Effector CD4-positive, alpha-beta T cell (primary cell): ENCODE measurements around the gene PARD3B. TPM values are rescaled to one million over a fixed set of nuclear protein-coding genes. Genes with fewer than 3 reads are reported as not detected.

Experiments
- DNase-seq: peaks from one replicate; pipeline ENCODE4 v3.0.0-alpha.2; 2020
- total RNA-seq: gene quantifications from one replicate; lab custom pipeline; 2026; lab: John Stamatoyannopoulos, UW

PARD3B gene
- total RNA-seq, result not detected

GRCh38 chr2:204544961-204545860 is at the start of gene PARD3B:
PARD3B (plus strand) TSS chr2:204545475; CDS start chr2:204546000, 525 bp downstream.
- no peak for DNase-seq

DNA sequence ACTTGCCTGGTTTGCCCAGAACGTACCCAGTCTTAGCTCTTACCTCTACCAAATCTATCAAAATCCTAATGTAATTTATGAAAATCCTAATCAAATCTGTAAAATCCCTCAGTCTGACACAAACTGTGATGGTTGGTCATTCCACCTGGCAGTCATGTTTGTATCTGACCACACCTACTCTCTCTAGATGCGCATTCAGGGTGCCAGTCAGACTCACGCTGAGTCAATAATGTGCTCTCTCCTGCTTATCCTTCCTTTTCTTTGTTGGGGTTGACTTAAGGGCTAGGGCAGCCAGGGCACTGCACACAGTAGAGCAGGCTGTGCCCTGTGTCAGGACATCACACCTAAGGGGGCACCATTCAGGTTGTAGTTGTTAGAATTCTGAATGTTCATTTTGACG is 48.5 kb upstream of the PARD3B start:
- no peak for DNase-seq

- no peak for DNase-seq
Measured at GRCh38 chr2:204497855-204498254, 47.4 kb upstream of the PARD3B start.

DNA sequence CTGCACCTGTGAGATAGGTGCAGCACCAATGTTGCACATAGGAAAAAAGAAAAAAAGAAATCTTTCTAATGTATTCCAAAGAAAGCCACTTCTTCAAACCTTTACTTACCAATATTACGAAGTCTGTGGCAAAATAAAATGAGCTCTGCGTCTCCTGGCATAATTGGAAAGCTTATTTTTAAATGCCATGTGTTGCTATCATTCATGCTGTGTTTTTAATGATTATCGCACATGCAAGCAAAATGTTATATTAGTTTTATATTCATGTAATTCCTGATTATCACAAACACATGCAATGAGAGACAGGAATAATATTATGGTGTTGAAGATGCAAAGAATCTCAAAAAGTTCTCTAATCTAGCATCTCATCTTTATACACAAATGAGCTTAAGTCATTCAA is 47.0 kb upstream of the PARD3B start:
- no peak for DNase-seq

- DNase-seq, result no peak
Measured at GRCh38 chr2:204503869-204504268, 41.4 kb upstream of the PARD3B start.

DNA sequence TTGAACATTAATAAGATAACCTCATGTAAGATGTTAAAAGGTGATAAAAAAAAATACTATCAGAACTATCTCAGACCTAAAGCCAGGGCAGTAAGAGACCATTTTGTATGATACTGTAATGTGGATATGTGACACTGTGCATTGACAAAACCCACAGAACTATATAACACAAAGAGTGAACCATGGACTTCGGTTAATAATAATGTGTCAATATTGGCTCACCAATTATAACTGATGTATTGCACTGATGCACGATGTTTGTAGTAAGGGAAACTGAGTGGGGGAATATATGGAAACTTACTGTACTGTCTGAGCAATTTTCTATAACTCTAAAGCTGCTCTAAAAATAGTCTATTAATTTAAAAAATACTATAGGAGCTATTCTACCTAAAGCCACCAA is 40.7 kb upstream of the PARD3B start:
- DNase-seq, result no peak

GRCh38 chr2:204505488-204505887 is 39.8 kb upstream of the PARD3B start:
- no peak for DNase-seq

- no peak for DNase-seq
Measured at GRCh38 chr2:204505946-204506345, 39.3 kb upstream of the PARD3B start.

- no peak for DNase-seq
Measured at GRCh38 chr2:204507636-204508035, 37.6 kb upstream of the PARD3B start.

- DNase-seq, result no peak
Measured at GRCh38 chr2:204510709-204511420, 34.4 kb upstream of the PARD3B start.

- DNase-seq, result no peak
Measured at GRCh38 chr2:204514439-204514838, 30.8 kb upstream of the PARD3B start.

GRCh38 chr2:204515416-204515815 is 29.9 kb upstream of the PARD3B start:
- DNase-seq, result no peak

DNA sequence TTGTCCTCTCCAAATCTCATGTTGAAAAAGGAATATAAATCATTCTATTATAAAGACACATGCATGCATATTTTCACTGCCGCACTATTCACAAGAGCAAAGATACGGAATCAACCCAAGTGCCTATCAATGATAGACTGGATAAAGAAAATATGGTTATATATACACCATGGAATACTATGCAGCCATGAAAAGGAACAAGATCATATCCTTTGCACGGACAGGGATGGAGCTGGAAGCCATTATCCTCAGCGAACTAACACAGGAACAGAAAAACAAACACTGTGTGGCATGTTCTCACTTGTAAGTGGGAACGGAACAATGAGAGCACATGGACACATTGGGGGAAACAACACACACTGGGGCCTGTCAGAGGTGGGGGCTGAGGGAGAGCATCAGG is 28.1 kb upstream of the PARD3B start:
- DNase-seq, result no peak

DNA sequence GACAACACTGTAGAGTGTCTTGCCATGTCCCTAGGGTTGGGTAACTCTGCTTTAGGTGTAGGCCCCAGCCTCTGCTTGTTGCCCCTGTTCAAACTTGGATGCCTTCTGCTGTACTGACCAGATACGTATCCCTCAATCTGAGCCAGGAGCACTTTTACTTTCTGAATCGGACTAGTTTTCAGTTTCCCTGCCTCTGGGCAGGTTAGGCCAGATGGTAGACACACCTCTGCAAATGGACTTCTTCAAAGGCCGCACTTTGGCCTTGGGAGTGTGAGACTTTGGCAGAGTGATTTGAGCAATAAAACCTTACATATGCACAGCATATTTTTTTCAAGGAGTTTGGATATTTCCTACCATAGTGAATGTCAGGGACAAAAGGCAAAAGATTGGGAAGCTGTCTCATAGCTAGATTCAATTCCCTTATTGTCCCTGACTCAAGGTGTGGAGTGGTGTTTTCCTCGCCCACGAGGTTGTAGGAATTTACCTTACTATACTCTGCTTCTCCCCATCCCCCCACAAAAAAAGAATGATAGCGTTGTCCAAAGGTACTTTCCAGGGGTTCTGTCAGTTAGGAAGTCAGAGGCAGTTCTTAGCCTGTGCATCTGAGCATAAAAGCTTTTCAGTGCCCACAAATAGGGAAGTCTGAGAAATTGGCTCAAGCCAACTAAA is 15.3 kb upstream of the PARD3B start:
- no peak for DNase-seq

GRCh38 chr2:204530464-204530805 is 14.8 kb upstream of the PARD3B start:
- no peak for DNase-seq

- DNase-seq, result no peak
Measured at GRCh38 chr2:204533629-204534370, 11.5 kb upstream of the PARD3B start.

GRCh38 chr2:204535356-204535755 is 9.9 kb upstream of the PARD3B start:
- no peak for DNase-seq

DNA sequence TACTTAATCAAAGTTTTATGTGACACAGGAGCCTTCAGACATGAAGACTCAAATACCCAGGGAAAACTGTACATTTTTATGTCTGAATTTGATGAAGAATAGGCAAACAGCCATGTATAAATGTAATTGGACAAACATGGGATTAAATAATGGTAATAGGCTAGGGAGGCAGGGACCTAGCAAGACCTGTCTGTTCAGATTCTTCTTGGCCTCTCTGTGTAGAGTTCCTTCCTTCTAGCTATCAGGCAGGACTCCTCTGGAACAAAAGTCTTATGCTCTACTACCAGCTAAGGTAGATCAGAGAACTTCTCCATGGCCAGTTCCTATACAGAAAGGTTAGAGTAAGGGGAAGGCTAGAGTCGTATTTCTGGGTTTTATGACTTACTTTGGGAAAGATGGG is 9.5 kb upstream of the PARD3B start:
- no peak for DNase-seq

GRCh38 chr2:204538182-204539018 is 6.9 kb upstream of the PARD3B start:
- no peak for DNase-seq

DNA sequence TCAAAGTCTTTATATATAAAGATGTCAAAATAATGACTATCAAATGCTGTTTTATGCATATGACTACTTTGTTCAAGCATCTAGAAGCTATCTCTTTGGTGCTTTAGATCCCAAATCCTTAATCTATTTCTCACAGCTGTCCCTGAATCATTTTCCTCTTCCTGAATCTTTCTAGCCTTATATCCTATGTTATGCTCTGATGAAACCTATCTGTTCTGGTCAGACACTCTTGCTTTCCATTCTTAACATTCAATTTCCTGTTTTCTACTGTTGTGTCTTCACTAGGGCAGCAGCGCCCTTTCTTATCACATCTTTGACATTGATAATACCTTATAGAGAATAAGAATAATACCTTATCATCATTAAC is 6.3 kb upstream of the PARD3B start:
- no peak for DNase-seq

DNA sequence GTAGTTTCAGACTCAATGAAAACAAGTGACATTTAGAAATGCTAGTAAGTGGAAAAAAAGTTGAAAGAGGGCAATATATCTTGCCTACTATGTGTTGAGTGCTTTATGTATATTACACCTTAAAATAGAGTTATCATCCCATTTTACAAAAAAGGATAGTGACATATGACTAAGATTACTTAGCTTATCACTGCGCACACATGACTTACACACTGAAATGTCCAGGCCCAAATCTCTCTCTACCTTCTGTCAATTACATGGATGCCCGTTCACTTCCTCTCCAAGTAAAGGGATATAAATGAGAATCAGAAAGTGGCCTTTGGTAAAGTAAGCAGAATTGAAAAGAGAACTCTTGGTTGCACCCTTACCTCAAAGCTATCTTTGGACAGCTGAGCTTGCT is 3.6 kb upstream of the PARD3B start:
- no peak for DNase-seq

- no peak for DNase-seq
Measured at GRCh38 chr2:204542982-204543608, 2.2 kb upstream of the PARD3B start.
